NB4 (cell line): ENCODE measurements around the gene PNPLA5.

Source experiments
- DNase-seq: peaks from one replicate; pipeline ENCODE4 v3.0.0; 2010; ENCODE audit warnings: low read depth
- H3K4me3 ChIP-seq: one replicate; pipeline ENCODE4 v1.5.1; 2011; ENCODE audit warnings: mild to moderate bottlenecking, low read depth, low read length, moderate library complexity
- CTCF ChIP-seq: IDR thresholded peaks from one replicate; pipeline ENCODE4 v1.5.1; 2012; ENCODE audit warnings: low read depth, low read length
- MAX ChIP-seq: IDR thresholded peaks from 2 replicates; pipeline ENCODE4 v1.6.1; 2011; ENCODE audit warnings: low read depth, low read length
- MYC ChIP-seq: IDR thresholded peaks from 2 replicates; pipeline ENCODE4 v1.6.1; 2011; ENCODE audit warnings: low read depth, low read length
- POLR2A ChIP-seq: IDR thresholded peaks from 2 replicates; pipeline ENCODE4 v1.6.1; 2011; ENCODE audit warnings: mild to moderate bottlenecking; ENCODE audit not compliant: insufficient read length; ENCODE audit errors: extremely low read depth

Gene PNPLA5

GRCh38 chr22:43843783-43844530 is 47.9 kb downstream of the PNPLA5 start:
- no peak overlapping the region for H3K4me3 ChIP-seq
- no peak for DNase-seq
- TF ChIP-seq MYC (no peak), MAX (no peak), POLR2A (no peak), CTCF (no peak)

GRCh38 chr22:43841742-43842141 is 50.1 kb downstream of the PNPLA5 start:
- no peak for DNase-seq
- TF ChIP-seq MAX = no peak
- TF ChIP-seq MYC = no peak
- TF ChIP-seq CTCF = no peak
- no peak for TF ChIP-seq POLR2A
- H3K4me3 ChIP-seq = no peak overlapping the region

DNA sequence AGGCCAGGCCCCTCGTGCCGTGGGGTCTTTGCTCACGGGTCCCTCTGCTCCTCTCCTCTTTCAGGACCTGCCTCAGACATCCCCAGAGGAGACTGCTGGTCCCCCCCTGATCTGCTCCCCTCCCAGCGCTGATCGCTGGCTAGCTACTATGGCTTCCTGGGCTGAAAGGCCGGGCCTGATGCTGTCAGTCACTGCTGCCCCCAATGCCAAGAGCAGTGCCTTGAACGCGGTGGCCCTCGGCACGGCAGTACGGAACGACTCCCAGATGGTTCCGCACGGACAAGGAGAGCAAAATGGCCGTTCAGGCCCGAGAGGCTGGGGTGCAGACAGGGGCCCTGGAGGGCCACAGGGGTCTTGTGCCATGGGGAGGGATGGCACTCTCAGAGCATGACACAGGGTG is 51.0 kb downstream of the PNPLA5 start:
- no peak for DNase-seq
- no peak for TF ChIP-seq CTCF
- no peak for TF ChIP-seq MYC
- TF ChIP-seq MAX = no peak
- TF ChIP-seq POLR2A = no peak
- no peak overlapping the region for H3K4me3 ChIP-seq

GRCh38 chr22:43840431-43840830 is 51.4 kb downstream of the PNPLA5 start:
- H3K4me3 ChIP-seq = no peak overlapping the region
- TF ChIP-seq CTCF (no peak), POLR2A (no peak), MAX (no peak), MYC (no peak)

GRCh38 chr22:43839781-43840180 is 52.0 kb downstream of the PNPLA5 start:
- H3K4me3 ChIP-seq = no peak overlapping the region
- no peak for DNase-seq
- TF ChIP-seq POLR2A = no peak
- no peak for TF ChIP-seq CTCF
- no peak for TF ChIP-seq MYC
- TF ChIP-seq MAX = no peak

More at GRCh38 chr22:43840431-43840830, 51.4 kb downstream of the PNPLA5 start:
- DNase-seq = no peak
